K562 (cell line): ENCODE measurements around the gene PRSS8. TPM values are rescaled to one million over a fixed set of nuclear protein-coding genes. Genes with fewer than 3 reads are reported as not detected.
A peak's percentile ranks its signal among the peaks of the same experiment; 100 is the strongest.

Experiments
- ATAC-seq: fragments of 200-7000 bp; cut with Tn5 transposase; 3 replicates; pipeline ENCODE4 v1.9.1; 2020; ENCODE audit warnings: moderate library complexity
- BruUV-seq: library from RNA; stranded (reverse); fragments of 400-500 nt; replicated peaks from 2 replicates; lab custom pipeline; 2021; lab: Mats Ljungman, UMichigan
- CTCF ChIA-PET: fragments of 300-600 bp; formaldehyde crosslinking; extraction: SDS; loops from one replicate; lab custom pipeline; 2021; ENCODE audit warnings: low intra/inter-chr PET ratio; lab: Yijun Ruan, JAX
- POLR2A ChIA-PET: fragments of 300-600, 350-650 bp; sonication (Branson Sonifier 250); formaldehyde crosslinking; extraction: SDS; loops from one replicate; lab custom pipeline; 2021; ENCODE audit warnings: antibody characterized with exemption, inconsistent platforms; lab: Yijun Ruan, JAX
- DNase-seq, 4 experiments: peaks; one replicate each; pipeline versions ENCODE4 v3.0.0 to v3.0.0-alpha.2; 2011 to 2018; ENCODE audit warnings: low spot score in 3 of 4, mixed read lengths in 3 of 4; ENCODE audit errors: extremely low read depth in 1 of 4
- FAIRE-seq: peaks from 2 replicates; lab custom pipeline; 2011; peaks lifted over from hg19 to GRCh38; lab: Jason Lieb, UNC
- H2AFZ ChIP-seq: 2 replicates; pipeline ENCODE4 v1.6.0; 2011; ENCODE audit warnings: low read depth, low read length, control low read depth, inconsistent platforms
- H3K27ac ChIP-seq: fragments of 200-600 bp; 3 replicates; pipeline ENCODE4 v1.8.0; 2011; ENCODE audit warnings: low read depth, mild to moderate bottlenecking, control low read depth, inconsistent platforms, low read length, moderate library complexity, mixed read lengths; ENCODE audit errors: extremely low read depth
- H3K27me3 ChIP-seq, 2 experiments: fragments of 300-600 bp in 1 of 2; 2 replicates in 1 of 2; 3 replicates in 1 of 2; pipeline versions ENCODE4 v1.6.0 to v1.8.0; 2011; ENCODE audit warnings: inconsistent platforms in 2 of 2, low read length in 2 of 2, mild to moderate bottlenecking in 1 of 2, mixed read lengths in 1 of 2, moderate library complexity in 1 of 2; ENCODE audit not compliant: control insufficient read depth in 2 of 2, insufficient read depth in 2 of 2
- H3K36me3 ChIP-seq: fragments of 300-600 bp; 3 replicates; pipeline ENCODE4 v1.8.0; 2011; ENCODE audit warnings: mild to moderate bottlenecking, low read length, inconsistent platforms; ENCODE audit not compliant: control insufficient read depth, insufficient read depth
- H3K4me1 ChIP-seq, 2 experiments: fragments of 200-600 bp in 1 of 2; replicated peaks in 1 of 2; 2 replicates in 1 of 2; 3 replicates in 1 of 2; pipeline versions ENCODE4 v1.5.1 to v1.8.0; 2011; ENCODE audit warnings: inconsistent platforms in 2 of 2, low read length in 2 of 2, mild to moderate bottlenecking in 1 of 2, mixed read lengths in 1 of 2, moderate library complexity in 1 of 2; ENCODE audit not compliant: control insufficient read depth in 2 of 2, insufficient read depth in 2 of 2
- H3K4me2 ChIP-seq: 2 replicates; pipeline ENCODE4 v1.6.1; 2011; ENCODE audit warnings: low read length, control low read depth, inconsistent platforms, mixed read lengths; ENCODE audit not compliant: insufficient read depth
- H3K4me3 ChIP-seq: fragments of 200-600 bp; sonication (generic), shearing (Covaris generic); 2 replicates; pipeline ENCODE4 v1.5.1; 2016; ENCODE audit warnings: control low read depth, inconsistent platforms
- H3K79me2 ChIP-seq: fragments of 200-600 bp; 3 replicates; pipeline ENCODE4 v1.8.0; 2011; ENCODE audit warnings: low read length, inconsistent platforms; ENCODE audit not compliant: control insufficient read depth, insufficient read depth
- H3K9ac ChIP-seq, 2 experiments: 2 replicates each; pipeline versions ENCODE4 v1.6.0 to v1.6.1; 2011; ENCODE audit warnings: low read depth in 2 of 2, low read length in 2 of 2, control low read depth in 1 of 2, inconsistent platforms in 1 of 2, mild to moderate bottlenecking in 1 of 2, mixed read lengths in 1 of 2; ENCODE audit not compliant: insufficient read depth in 1 of 2
- H3K9me1 ChIP-seq: one replicate; pipeline ENCODE4 v1.6.0; 2011; ENCODE audit warnings: inconsistent platforms, mild to moderate bottlenecking, low read length, moderate library complexity; ENCODE audit not compliant: control insufficient read depth, insufficient read depth
- H3K9me3 ChIP-seq: replicated peaks from 2 replicates; pipeline ENCODE4 v1.5.1; 2011; ENCODE audit warnings: low read depth, low read length, inconsistent platforms; ENCODE audit not compliant: control insufficient read depth, insufficient read depth
- H4K20me1 ChIP-seq: replicated peaks from 2 replicates; pipeline ENCODE4 v1.6.1; 2011; ENCODE audit warnings: low read length, inconsistent platforms, mixed read lengths; ENCODE audit not compliant: control insufficient read depth, insufficient read depth
- BMI1 ChIP-seq: fragments of 150-350 bp; IDR thresholded peaks from 2 replicates; pipeline ENCODE4 v1.6.1; 2014; ENCODE audit warnings: low read length
- CCAR2 ChIP-seq: fragments of 200-400 bp; formaldehyde crosslinking; IDR thresholded peaks from 2 replicates; pipeline ENCODE4 v1.6.1; 2017; ENCODE audit warnings: mild to moderate bottlenecking, low read depth, low read length
- PRMT5 ChIP-seq: sonication (generic); formaldehyde crosslinking; IDR thresholded peaks from 2 replicates; pipeline ENCODE4 v1.5.0; 2020; ENCODE audit warnings: missing genetic modification reagents
- RBFOX2 ChIP-seq: fragments of 200-400 bp; formaldehyde crosslinking; IDR thresholded peaks from 2 replicates; pipeline ENCODE4 v1.6.1; 2017; ENCODE audit warnings: low read depth, mild to moderate bottlenecking, low read length, moderate library complexity
- TRIM28 ChIP-seq: fragments of 450-650 bp; IDR thresholded peaks from 2 replicates; pipeline ENCODE4 v1.6.1; 2017
- XRCC4 ChIP-seq: IDR thresholded peaks from one replicate; pipeline ENCODE4 v1.6.1; 2011; ENCODE audit not compliant: insufficient read depth, insufficient read length; ENCODE audit errors: extremely low read depth
- ZNF561 ChIP-seq: fragments of 450-650 bp; formaldehyde crosslinking; conservative IDR thresholded peaks from 2 replicates; pipeline ENCODE4 v1.4.0; 2020; ENCODE audit warnings: mild to moderate bottlenecking, moderate library complexity
- WGBS: fragments of 100-300 bp; shearing (Covaris generic); methylation state at CpG from one replicate; pipeline ENCODE4 v1.1.6; 2016; ENCODE audit warnings: low coverage, mixed read lengths; ENCODE audit not compliant: insufficient coverage; ENCODE audit errors: missing lambda C conversion rate; 5-methylcytosine and 5-hydroxymethylcytosine counted together
- in situ Hi-C: fragments of 300-500 bp; cut with MboI; formaldehyde crosslinking; loops from 4 replicates; pipeline ENCODE4 v1.15.0; 2018; ENCODE audit warnings: inconsistent platforms, mixed read lengths
- intact Hi-C: fragments of 100-400 bp; cut with micrococcal nuclease; formaldehyde crosslinking; loops from 2 replicates; pipeline ENCODE4 v1.14.2; 2022
- polyA plus RNA-seq, 8 experiments: library from polyadenylated mRNA; depleted of rRNA in 4 of 8; stranded (reverse) in 5 of 8; unstranded in 3 of 8; fragments of >200 nt; fragmentation: Nextera tagmentation in 2 of 8; fragmentation: Illumina TruSeq in 1 of 8; extraction: Ambion mirVana in 2 of 8; extraction: Trizol in 1 of 8; gene quantifications; 2 replicates each; pipeline versions ENCODE4 v1.2.1 to v1.2.3, GENCODE V29; 2011 to 2014; ENCODE audit warnings: inconsistent platforms in 1 of 8, missing spikeins in 1 of 8
- total RNA-seq, 7 experiments: library from RNA; depleted of rRNA in 6 of 7; stranded (reverse); fragments of >200 nt in 6 of 7; fragmentation: Illumina TruSeq in 2 of 7; extraction: Trizol in 2 of 7; gene quantifications; 2 replicates each; pipeline versions ENCODE4 v1.2.1 to v1.2.3, GENCODE V29; 2011 to 2021; ENCODE audit warnings: low replicate concordance in 1 of 7
- TF ChIP-seq, protein P1 (sequence below): sonication (generic); formaldehyde crosslinking; IDR thresholded peaks from 2 replicates; pipeline ENCODE4 v1.5.0; 2020; ENCODE audit warnings: missing genetic modification reagents
- TF ChIP-seq, protein P2 (sequence below): sonication (generic); formaldehyde crosslinking; IDR thresholded peaks from 2 replicates; pipeline ENCODE4 v1.8.0; 2023; ENCODE audit warnings: mild to moderate bottlenecking, missing genetic modification reagents

The PRSS8 gene
- total and polyA plus RNA-seq, 9 of the 15 experiments (the other 6 are each of a cell fraction or from before 2014, with no cell fraction given): 0.25 to 3.9 (median 1.3) TPM; not detected in 1

DNA sequence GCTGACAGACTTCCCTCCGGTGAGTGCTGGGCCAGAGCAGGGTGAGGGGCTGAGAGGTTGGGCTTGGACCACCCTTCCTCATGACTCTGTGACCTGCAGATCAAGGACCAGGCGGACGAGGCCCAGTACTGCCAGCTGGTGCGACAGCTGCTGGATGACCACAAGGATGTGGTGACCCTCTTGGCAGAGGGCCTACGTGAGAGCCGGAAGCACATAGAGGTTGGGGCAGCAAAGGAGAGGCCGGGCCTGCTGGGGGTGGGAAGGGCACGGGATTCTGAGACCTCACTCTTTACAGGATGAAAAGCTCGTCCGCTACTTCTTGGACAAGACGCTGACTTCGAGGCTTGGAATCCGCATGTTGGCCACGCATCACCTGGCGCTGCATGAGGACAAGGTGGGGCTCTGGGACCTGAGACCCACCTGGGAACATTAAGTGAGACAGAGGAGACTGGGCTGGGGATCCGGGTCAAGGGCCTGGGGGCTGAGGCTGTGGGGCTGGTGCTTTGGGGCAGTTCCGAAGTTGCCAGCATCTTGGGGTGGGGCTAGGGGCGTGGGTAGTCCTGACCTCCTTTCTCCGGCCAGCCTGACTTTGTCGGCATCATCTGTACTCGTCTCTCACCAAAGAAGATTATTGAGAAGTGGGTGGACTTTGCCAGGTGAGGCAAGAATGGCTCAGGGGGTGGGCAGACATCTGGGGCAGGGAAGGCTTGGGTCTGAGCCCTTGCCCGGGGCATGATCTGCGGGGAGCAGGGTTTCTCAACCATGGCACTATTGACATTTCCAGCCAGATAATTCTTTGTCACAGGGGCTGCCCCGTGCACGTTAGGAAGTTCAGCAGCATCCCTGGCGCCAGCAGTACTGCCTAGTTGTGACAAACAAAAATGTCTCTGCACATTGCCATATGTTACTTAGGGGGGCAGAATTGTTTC is 25.2 kb downstream of the PRSS8 start:
- Histone ChIP-seq H3K27me3 (no peaks in the 10 kb centered on the region), H3K4me3 (no peak overlapping the region), H3K36me3 (peaks cover 46% of the 10 kb centered on the region; the same call in 2 of the 3 replicates), H4K20me1 (no peaks in the 10 kb centered on the region; the same call in 1 of the 2 replicates), H3K27ac (no peak overlapping the region), H3K79me2 (peaks cover 13% of the 10 kb centered on the region), H3K9ac (peak overlapping the region in 1 of 2 experiments; percentile 36; a peak in 2 of 4 replicates), H3K4me1 (peaks cover 8 to 36% of the 10 kb centered on the region in 2 experiments), H3K4me2 (no peak overlapping the region), H3K9me1 (no peaks in the 10 kb centered on the region), H3K9me3 (no peaks in the 10 kb centered on the region), H2AFZ (no peak overlapping the region)
- ChIA-PET CTCF (no interaction called here), POLR2A (interaction anchor here (0.6 to 1.1 kb wide), 3 partner anchors 25 to 91 kb away, joined by 3 read pairs; no protein-coding TSS in a partner anchor)
- intact Hi-C loops: no loop called here
- DNase-seq (no peak), FAIRE-seq (no peak), ATAC-seq (no peak)
- in situ Hi-C loops: no loop called here
- BruUV-seq: no TSS peak
- TF ChIP-seq PRMT5 (0 out of 2 replicates have a peak, but pooled peaks have one; percentile 29), BMI1 (no peak), RBFOX2 (0 out of 2 replicates have a peak, but pooled peaks have one; percentile 10)
- WGBS: 91% methylated on average over 22 of the region's 26 CpGs

DNA sequence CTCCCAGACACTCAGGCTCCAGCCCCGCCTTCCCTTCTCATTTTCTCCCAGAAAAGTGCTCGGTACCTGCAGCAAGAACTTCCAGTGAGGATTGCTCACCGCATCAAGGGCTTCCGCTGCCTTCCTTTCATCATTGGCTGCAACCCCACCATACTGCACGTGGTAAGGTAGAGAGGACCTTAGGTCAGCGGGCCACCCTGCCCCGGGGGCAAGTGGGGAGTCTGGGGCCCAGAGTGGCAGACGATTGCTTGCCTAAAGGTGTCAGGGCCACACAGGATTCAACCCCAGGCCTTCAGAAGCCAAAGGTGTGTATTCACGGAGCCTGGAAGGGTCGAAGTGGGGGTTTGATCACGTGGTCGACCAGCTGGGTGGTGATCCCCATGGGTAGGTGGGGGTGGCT is 25.9 kb downstream of the PRSS8 start:
- H4K20me1 ChIP-seq: no peaks in the 10 kb centered on the region; the same call in 1 of the 2 replicates
- H3K36me3 ChIP-seq: peaks cover 46% of the 10 kb centered on the region; the same call in 2 of the 3 replicates
- in situ Hi-C loops: no loop called here
- WGBS: 85% methylated on average over 11 of the region's 12 CpGs
- intact Hi-C loops: loop anchor here (5.0 kb wide), 1 partner anchor 33 kb away; no protein-coding TSS in a partner anchor
- no peak overlapping the region for H3K4me3 ChIP-seq
- no peak overlapping the region for H3K27ac ChIP-seq
- no TSS peak for BruUV-seq
- peak overlapping the region in 1 of 2 experiments; percentile 36; a peak in 2 of 4 replicates for H3K9ac ChIP-seq
- ATAC-seq (no peak), FAIRE-seq (no peak), DNase-seq (no peak)
- ChIA-PET CTCF (no interaction called here), POLR2A (interaction anchor here (0.7 kb wide), 1 partner anchor 8 kb away, joined by 3 read pairs; the partner anchor contains the start of gene KAT8)
- H2AFZ ChIP-seq: no peak overlapping the region
- H3K4me1 ChIP-seq: peaks cover 8 to 36% of the 10 kb centered on the region in 2 experiments
- H3K27me3 ChIP-seq: no peaks in the 10 kb centered on the region
- H3K79me2 ChIP-seq: peaks cover 13% of the 10 kb centered on the region
- no peaks in the 10 kb centered on the region for H3K9me1 ChIP-seq
- no peak overlapping the region for H3K4me2 ChIP-seq
- no peaks in the 10 kb centered on the region for H3K9me3 ChIP-seq
- TF ChIP-seq CCAR2: no peak
- TF ChIP-seq, protein P1, sequence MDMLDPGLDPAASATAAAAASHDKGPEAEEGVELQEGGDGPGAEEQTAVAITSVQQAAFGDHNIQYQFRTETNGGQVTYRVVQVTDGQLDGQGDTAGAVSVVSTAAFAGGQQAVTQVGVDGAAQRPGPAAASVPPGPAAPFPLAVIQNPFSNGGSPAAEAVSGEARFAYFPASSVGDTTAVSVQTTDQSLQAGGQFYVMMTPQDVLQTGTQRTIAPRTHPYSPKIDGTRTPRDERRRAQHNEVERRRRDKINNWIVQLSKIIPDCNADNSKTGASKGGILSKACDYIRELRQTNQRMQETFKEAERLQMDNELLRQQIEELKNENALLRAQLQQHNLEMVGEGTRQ: no peak
- no peak for TF ChIP-seq ZNF561 (CRISPR knock-in tag)
- TF ChIP-seq TRIM28: no peak
- no peak for TF ChIP-seq XRCC4
- TF ChIP-seq, protein P2, sequence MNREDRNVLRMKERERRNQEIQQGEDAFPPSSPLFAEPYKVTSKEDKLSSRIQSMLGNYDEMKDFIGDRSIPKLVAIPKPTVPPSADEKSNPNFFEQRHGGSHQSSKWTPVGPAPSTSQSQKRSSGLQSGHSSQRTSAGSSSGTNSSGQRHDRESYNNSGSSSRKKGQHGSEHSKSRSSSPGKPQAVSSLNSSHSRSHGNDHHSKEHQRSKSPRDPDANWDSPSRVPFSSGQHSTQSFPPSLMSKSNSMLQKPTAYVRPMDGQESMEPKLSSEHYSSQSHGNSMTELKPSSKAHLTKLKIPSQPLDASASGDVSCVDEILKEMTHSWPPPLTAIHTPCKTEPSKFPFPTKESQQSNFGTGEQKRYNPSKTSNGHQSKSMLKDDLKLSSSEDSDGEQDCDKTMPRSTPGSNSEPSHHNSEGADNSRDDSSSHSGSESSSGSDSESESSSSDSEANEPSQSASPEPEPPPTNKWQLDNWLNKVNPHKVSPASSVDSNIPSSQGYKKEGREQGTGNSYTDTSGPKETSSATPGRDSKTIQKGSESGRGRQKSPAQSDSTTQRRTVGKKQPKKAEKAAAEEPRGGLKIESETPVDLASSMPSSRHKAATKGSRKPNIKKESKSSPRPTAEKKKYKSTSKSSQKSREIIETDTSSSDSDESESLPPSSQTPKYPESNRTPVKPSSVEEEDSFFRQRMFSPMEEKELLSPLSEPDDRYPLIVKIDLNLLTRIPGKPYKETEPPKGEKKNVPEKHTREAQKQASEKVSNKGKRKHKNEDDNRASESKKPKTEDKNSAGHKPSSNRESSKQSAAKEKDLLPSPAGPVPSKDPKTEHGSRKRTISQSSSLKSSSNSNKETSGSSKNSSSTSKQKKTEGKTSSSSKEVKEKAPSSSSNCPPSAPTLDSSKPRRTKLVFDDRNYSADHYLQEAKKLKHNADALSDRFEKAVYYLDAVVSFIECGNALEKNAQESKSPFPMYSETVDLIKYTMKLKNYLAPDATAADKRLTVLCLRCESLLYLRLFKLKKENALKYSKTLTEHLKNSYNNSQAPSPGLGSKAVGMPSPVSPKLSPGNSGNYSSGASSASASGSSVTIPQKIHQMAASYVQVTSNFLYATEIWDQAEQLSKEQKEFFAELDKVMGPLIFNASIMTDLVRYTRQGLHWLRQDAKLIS (CRISPR knock-in tag): no peak
